Measurements from ENCODE around the gene CCDC74B.
"Not testable (repeated sequence)": the region's sequence is repeated elsewhere in the genome, so short reads cannot be mapped to it uniquely, and the experiment has no call there.

The CCDC74B gene

DNA sequence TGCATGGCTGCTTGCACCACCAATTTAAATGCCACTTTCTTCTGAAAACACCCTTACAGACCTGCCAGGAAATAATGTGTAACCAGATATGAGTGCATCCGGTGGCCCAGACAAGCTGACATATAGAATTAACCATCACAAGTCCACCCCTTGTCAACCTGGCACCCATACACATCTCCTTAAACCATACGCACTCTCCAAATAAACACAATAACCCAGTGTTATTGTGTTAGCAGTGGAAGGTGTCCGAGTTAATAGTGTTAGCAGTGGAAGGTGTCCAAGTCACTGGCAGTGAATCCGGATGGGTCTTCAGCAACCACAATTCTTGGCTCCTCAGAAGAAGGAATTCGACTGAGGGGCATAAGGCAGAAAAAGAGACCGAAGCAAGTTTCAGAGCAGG, 3.6 kb upstream of the CCDC74B start:
- DNase-seq (ENCODE audit: low spot score); H3K27me3 Mint-ChIP-seq (ENCODE audit: low read depth); H3K27ac Mint-ChIP-seq; H3K36me3 Mint-ChIP-seq (ENCODE audit: low read depth); H3K4me3 Mint-ChIP-seq; H3K4me1 Mint-ChIP-seq (ENCODE audit: low read depth); H3K9me3 Mint-ChIP-seq: not testable (repeated sequence)

DNA sequence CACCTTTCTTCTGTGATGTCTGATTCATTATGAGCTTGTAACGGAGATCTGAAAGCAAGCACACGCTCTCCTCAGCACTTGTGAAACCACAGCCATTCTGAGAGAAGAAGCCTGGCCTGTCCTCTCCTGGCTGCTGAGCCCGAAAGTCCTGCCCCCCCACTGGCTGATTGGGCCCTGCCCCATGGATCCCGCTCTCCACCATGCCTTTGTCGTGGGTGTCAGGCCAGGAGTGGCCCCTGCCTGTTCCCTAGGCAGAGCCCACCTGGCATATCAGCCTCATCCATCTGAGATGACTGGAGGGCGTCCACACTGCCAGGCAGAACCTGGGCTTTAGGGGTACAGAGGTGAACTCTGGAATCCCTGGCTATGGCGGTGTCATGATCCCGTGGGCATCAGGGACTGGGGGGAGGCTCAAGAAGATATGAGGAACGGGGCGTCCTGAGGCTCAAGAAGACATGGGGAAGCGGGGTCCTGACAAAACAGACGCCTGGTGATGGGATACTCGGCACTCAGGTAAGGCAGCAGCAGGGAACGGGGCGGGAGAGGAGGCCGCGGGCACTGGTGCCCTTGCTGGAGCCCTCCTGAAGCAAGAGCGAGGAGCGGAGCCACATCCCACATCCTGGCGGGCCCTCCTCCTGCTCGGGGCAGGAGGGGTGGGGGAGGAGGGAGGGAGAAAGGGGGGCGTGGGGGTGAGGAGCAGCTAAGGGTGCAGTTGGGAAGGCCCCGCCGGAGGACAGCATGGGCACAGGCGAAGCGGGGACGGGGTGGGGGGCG, 1.5 kb downstream of the CCDC74B start:
- not testable (repeated sequence) for H3K4me1 Mint-ChIP-seq (ENCODE audit: low read depth); H3K27ac Mint-ChIP-seq; H3K9me3 Mint-ChIP-seq; H3K36me3 Mint-ChIP-seq (ENCODE audit: low read depth); DNase-seq (ENCODE audit: low spot score)
- peak overlapping the region; percentile 65 for H3K4me3 Mint-ChIP-seq
- peaks cover 11% of the 10 kb centered on the region for H3K27me3 Mint-ChIP-seq (ENCODE audit: low read depth)

DNA sequence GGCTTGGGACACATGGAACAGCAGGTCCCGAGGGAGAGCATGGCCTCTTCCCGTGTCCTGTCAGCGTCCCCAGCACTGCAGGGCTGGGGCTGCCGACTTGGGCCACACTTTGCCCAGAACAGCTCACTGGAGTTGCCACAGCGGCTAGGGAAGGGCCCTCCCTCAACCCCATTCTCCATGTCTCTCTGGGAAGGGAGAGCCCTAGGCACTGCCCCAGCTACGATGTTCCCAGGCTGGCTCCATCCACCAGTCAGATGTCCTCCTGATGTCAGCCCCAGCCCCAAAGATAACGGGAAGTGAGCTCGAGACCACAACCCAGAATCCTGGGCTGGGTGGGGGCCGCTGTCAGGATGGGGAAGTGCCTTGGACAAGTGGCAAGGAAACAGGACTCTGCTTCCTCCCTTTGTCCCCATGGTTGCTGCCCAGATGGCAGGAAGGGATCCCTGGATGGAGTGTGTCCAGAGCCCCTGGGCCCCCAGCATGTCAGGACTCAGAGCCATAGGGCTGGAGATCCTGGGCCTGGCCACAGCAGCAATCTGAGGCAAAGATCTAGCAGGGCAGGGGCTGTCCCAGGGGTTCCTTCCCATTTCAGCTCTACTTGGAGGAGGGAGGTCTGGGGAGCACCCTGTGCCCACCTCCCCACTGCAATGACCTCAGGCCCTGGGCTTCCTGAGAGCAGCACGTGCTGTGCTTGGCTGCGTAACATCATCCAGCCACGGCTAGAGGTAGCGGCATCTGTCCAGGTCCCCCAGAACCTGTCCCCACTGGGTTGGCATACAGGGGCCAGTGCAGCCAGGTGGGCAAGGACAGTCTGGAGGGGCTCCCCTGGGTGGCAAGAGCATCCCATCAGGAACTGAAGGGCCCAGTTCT, 2.3 kb downstream of the CCDC74B start:
- H3K9me3 Mint-ChIP-seq; H3K4me1 Mint-ChIP-seq (ENCODE audit: low read depth); H3K27ac Mint-ChIP-seq; DNase-seq (ENCODE audit: low spot score); H3K36me3 Mint-ChIP-seq (ENCODE audit: low read depth): not testable (repeated sequence)
- peaks cover 11% of the 10 kb centered on the region for H3K27me3 Mint-ChIP-seq (ENCODE audit: low read depth)
- H3K4me3 Mint-ChIP-seq: peak overlapping the region; percentile 65

DNA sequence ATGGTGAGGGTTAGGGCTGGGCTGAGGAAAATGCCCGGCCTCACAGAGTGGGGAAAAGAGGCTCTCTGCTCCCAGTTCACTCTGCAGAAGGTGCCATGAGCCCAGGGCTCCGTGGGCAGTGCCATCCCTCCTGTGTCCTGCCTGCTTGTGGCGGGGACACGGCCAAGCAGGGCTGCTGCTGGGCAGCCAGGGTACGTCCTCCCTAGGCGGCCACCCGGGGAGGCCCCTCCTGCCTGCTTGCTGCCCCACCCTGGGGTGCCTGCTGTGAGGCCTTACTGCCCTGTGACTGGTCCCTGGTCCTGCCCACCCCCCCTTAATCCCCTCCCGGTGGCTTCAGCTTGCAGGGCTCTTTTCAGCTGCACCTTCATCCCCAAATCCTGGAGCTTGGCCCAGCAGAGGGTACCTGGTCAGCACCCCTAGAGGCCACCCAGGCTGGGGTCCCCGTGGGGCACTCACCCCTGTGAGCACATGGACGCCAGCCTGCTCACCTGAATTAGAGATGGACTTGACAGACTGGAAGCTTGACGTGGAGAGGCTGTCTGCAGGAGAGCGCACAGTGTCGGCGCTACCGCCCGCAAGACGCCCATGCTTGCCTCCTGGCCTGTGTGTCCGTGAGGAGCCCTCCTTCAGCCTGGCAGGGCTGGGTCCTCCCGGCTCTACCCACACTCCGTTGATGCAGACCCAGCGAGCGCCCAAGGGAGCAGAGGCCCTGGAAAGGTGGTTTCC, 3.1 kb downstream of the CCDC74B start:
- not testable (repeated sequence) for H3K4me3 Mint-ChIP-seq; DNase-seq (ENCODE audit: low spot score); H3K27ac Mint-ChIP-seq; H3K9me3 Mint-ChIP-seq; H3K36me3 Mint-ChIP-seq (ENCODE audit: low read depth); H3K4me1 Mint-ChIP-seq (ENCODE audit: low read depth)
- peaks cover 11% of the 10 kb centered on the region for H3K27me3 Mint-ChIP-seq (ENCODE audit: low read depth)

DNA sequence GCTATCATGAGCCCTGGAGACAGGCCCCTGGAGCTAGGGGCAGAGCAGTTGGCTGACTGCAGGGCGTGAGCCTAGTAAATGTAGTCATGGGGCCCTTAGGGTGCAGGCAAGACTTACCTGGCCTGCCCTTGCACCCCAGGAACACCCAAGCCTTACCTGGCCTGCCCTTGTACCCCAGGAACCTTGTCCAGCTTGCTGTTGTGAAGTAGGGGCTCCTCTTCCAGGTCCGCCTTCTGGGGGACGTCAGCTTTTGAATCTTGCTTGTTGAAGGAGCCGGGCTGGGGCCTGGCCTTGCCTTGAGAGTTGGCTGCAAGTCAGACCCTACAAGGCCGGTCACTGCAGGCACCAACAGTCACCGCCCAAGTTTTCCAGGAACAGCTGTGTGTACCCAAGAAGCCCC, 3.9 kb downstream of the CCDC74B start:
- not testable (repeated sequence) for DNase-seq (ENCODE audit: low spot score); H3K9me3 Mint-ChIP-seq; H3K27ac Mint-ChIP-seq; H3K27me3 Mint-ChIP-seq (ENCODE audit: low read depth); H3K4me1 Mint-ChIP-seq (ENCODE audit: low read depth); H3K36me3 Mint-ChIP-seq (ENCODE audit: low read depth); H3K4me3 Mint-ChIP-seq

DNA sequence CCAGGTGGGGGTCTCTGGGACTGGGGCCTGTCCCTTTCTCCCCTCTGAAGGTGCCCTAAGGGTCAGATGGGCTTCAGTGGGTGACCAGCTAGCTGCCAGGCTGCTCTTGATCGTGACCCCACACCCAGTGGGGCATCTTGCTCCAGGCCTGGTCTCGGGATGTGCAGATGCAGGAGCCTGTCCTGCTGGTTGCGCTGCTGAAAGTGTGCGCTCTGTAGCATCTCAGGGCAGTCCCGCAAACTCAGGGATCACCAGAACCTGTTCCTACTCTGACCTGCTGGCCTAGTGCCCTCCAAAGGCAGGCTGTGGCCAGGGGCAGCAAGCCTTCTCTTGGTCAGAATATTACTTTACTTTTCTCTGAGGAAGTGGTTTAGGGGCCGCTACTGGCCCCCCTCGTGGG, 4.4 kb downstream of the CCDC74B start:
- not testable (repeated sequence) for H3K27me3 Mint-ChIP-seq (ENCODE audit: low read depth); H3K9me3 Mint-ChIP-seq; H3K27ac Mint-ChIP-seq; H3K4me1 Mint-ChIP-seq (ENCODE audit: low read depth); H3K36me3 Mint-ChIP-seq (ENCODE audit: low read depth); H3K4me3 Mint-ChIP-seq; DNase-seq (ENCODE audit: low spot score)

DNA sequence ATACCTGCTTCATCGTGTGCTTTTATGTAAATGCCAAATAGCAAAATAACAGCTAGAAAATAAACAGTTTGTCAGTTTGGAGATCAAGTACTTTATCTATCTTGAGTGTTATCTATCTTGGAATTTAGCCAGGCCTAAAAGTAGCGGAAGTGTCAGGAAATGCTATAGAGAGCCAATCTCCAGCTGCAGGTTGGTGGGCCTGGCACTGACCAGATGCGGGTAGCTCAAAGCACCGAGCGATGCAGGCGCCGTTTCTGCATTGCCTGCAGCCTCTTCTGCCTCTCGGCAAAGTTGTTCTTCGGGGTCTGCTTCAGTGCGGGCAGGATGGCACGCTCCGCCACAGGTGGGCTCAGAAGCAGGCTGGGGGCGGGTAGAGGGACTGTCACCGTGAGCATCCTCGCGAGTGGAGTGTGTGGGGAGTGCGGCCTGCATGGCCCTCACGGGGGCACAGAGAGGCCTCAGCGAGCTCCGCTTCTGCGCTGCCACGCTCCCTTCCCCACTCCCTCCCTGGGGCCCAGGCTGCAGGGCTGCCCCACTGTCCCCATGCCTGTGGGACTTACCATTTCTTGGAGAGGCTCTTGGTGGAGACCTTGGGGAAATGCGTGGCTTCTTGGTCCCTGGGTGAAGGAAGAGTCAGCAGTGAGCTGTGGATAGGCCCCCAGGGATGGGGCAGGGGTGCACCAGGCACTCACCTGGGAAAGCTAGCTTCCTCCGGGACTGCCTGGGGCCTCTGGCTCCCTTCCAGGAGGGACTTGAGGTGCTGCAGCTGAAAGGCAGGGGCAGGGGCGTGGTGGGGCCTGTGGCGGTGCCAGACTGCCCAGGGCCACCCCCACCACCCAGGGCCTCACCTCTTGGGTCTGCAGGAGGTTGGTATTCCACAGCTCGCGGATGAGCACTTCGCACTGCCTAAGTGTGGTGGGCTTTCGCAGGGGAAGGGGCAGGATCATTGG, 5.3 kb downstream of the CCDC74B start:
- H3K36me3 Mint-ChIP-seq (ENCODE audit: low read depth); H3K27ac Mint-ChIP-seq; H3K9me3 Mint-ChIP-seq; H3K27me3 Mint-ChIP-seq (ENCODE audit: low read depth); DNase-seq (ENCODE audit: low spot score); H3K4me3 Mint-ChIP-seq; H3K4me1 Mint-ChIP-seq (ENCODE audit: low read depth): not testable (repeated sequence)

DNA sequence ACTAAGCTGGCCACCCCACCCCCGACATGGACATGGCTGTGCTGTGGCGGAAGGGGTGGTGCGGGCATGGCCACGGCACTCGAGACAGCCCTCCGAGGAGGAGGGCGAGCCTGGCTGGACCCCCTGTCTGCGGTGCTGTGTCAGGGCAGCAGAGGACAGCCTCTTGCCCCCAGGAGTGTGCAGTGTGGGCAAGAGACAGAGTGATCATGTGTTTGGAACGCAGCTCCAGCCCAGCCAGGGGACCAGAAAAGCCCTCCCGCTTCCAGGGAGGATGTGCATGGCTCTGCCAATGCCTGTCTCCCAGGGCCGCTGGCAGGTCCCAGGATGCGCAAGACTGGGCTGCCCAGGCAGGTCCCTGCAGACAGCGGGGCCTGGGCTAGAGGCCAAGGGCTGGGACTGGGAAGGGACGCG, 6.1 kb downstream of the CCDC74B start:
- DNase-seq (ENCODE audit: low spot score); H3K9me3 Mint-ChIP-seq; H3K27me3 Mint-ChIP-seq (ENCODE audit: low read depth); H3K4me3 Mint-ChIP-seq; H3K27ac Mint-ChIP-seq; H3K4me1 Mint-ChIP-seq (ENCODE audit: low read depth); H3K36me3 Mint-ChIP-seq (ENCODE audit: low read depth): not testable (repeated sequence)

DNA sequence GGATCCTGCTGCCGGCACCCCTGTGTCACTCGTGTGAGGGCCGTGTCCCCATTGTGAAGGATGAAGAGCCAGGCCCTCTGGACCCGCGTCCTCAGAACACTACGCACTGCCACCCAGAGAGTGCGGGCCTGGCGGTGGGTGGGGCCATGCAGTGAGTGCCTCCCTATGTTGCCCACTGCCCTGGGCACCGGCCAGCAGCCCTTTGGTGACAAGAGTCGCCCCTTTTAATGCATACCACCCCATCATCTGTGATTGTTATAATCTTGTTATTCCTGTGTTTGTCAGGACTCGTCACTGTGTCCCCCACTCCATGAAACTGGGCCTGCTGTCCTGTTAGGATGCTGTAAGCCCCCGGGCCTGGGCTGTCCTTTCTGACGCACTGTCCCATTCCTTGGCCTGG, 6.6 kb downstream of the CCDC74B start:
- not testable (repeated sequence) for H3K9me3 Mint-ChIP-seq; H3K4me3 Mint-ChIP-seq; H3K27me3 Mint-ChIP-seq (ENCODE audit: low read depth); DNase-seq (ENCODE audit: low spot score); H3K36me3 Mint-ChIP-seq (ENCODE audit: low read depth); H3K4me1 Mint-ChIP-seq (ENCODE audit: low read depth); H3K27ac Mint-ChIP-seq

DNA sequence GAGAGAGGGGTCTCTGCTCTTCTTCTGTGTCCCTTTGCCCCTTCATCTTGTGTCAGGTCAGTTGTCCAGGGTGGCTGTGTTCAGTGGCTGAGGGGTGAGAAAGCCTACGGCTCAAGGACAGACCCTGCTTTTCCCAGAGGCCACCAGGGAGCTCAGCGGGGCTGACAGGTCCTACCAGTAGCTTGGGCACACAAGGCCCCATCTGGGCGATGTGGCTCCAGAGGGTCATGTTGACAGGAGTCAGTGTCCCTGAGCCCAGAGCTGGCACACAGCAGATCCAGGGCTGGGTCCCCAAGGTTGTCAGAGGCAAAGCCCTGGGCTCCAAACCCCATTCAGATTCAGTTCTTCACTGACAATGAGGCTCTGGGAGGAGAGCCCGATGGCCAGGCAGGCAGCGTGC, 7.8 kb downstream of the CCDC74B start:
- not testable (repeated sequence) for H3K9me3 Mint-ChIP-seq; H3K27ac Mint-ChIP-seq; H3K4me3 Mint-ChIP-seq; DNase-seq (ENCODE audit: low spot score); H3K27me3 Mint-ChIP-seq (ENCODE audit: low read depth); H3K4me1 Mint-ChIP-seq (ENCODE audit: low read depth); H3K36me3 Mint-ChIP-seq (ENCODE audit: low read depth)

DNA sequence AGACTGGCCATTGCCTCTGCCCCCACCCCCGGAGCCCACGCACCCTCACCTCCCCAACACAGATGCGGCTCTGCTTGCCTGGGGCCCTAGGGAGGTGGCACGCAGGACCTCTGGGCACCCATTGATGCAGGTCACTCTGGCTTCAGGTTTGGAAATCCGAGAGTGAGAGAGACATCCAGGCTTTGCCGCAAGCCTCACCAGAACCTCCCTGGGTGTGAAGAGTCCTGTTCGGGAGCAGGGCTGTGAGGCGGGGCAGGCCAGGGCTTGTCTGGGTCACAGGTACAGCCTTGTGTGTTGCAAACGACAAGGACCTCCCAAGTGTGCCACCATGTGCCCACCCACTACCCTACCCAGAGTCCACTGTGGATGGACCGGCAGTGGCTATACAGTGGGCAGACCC, 8.4 kb downstream of the CCDC74B start:
- H3K4me1 Mint-ChIP-seq (ENCODE audit: low read depth); H3K4me3 Mint-ChIP-seq; DNase-seq (ENCODE audit: low spot score); H3K36me3 Mint-ChIP-seq (ENCODE audit: low read depth); H3K27me3 Mint-ChIP-seq (ENCODE audit: low read depth); H3K27ac Mint-ChIP-seq; H3K9me3 Mint-ChIP-seq: not testable (repeated sequence)

DNA sequence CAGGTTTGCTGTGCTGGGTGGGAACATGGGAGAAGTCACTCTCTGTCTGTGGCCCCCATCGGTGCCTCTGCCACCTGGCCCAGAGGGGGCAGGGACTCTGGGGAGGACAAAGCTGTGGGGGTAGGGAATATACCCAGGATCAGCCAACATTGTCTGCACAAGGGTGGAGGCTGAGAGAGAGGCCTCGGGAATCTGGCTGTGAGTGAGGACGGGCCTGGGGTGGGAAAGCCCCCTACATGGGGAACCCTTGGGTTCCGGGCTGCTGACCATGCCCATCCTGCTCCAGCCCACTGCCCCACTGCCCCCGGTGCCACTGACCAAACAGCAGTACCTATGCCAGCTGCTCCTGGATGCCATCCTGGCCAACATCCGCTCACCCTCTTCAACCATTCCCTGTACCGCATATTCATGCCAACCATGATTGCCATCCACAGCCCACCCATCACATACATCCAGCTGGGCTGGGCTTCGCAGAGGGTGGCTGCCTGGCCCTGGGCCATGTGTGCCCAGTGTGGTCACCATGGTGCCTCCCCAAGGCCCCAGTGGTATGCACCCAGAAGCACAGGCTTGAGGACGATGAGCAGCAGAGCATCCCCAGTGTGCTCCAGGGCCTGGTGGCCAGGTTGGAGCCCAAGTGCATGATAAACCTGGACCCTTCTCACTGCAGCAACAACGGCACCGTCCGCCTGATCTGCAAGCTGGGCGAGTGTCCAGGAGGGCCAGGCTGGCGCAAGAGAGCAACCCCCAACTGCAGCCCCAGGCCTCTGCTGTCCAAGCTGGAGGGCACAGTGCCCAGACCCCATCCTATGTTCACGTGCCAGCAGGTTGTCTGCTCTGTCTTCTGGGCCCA, 9.0 kb downstream of the CCDC74B start:
- Mint-ChIP-seq H3K9me3 (no peaks in the 10 kb centered on the region), H3K27me3 (ENCODE audit: low read depth) (peaks cover 4% of the 10 kb centered on the region), H3K27ac (no peak overlapping the region), H3K4me1 (ENCODE audit: low read depth) (no peaks in the 10 kb centered on the region), H3K4me3 (no peak overlapping the region), H3K36me3 (ENCODE audit: low read depth) (no peaks in the 10 kb centered on the region)
- no peak for DNase-seq (ENCODE audit: low spot score)
